GM21717 (cell line): Measurements from ENCODE around the gene CBX4.
"Not testable (repeated sequence)": the region's sequence is repeated elsewhere in the genome, so short reads cannot be mapped to it uniquely, and the experiment has no call there.

Experiments
- ATAC-seq: cut with Tn5 transposase; IDR thresholded peaks from one replicate; pipeline ENCODE4 v1.9.1; 2021; ENCODE audit warnings: mild to moderate bottlenecking, moderate library complexity; ENCODE audit not compliant: unreplicated experiment

Gene CBX4

DNA sequence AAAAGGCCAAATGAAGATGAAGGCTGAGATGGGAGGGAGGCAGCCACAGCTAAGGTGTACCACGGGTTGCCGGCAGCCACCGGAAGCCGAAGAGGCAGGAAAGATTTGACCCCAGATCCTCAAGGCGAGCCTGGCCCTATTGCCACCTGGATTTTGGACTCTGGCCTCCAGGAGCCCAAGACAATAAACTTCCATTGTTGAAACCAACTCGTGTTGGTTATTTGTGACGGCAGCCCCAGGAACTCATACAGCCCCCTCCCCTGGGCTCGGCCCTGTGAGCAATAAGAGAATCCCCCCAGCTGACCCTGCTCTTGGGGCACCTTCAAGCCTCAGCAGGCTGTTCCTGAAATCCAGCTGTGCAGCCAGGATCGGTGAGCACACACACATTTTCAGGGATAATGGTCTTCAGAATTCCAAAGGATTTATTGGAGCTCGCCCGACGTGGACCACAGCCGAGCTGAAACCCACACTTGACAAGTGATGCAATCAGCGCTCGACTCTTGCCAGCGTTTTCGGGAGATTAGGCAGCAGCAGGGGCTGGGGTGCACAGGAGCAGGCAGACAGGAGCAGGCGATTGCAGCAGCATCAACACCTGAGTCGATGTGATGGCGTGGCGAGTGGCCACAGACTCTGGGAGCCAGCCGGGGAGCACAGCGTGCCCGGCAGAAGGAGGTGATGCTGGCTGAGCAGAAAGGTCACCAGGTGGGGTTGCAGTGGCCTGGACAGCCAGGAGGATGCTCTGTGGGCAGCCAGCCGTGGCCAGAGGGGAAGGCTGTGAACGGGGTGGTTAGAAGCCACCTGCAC, 22.4 kb upstream of the CBX4 start:
- ATAC-seq = no peak

DNA sequence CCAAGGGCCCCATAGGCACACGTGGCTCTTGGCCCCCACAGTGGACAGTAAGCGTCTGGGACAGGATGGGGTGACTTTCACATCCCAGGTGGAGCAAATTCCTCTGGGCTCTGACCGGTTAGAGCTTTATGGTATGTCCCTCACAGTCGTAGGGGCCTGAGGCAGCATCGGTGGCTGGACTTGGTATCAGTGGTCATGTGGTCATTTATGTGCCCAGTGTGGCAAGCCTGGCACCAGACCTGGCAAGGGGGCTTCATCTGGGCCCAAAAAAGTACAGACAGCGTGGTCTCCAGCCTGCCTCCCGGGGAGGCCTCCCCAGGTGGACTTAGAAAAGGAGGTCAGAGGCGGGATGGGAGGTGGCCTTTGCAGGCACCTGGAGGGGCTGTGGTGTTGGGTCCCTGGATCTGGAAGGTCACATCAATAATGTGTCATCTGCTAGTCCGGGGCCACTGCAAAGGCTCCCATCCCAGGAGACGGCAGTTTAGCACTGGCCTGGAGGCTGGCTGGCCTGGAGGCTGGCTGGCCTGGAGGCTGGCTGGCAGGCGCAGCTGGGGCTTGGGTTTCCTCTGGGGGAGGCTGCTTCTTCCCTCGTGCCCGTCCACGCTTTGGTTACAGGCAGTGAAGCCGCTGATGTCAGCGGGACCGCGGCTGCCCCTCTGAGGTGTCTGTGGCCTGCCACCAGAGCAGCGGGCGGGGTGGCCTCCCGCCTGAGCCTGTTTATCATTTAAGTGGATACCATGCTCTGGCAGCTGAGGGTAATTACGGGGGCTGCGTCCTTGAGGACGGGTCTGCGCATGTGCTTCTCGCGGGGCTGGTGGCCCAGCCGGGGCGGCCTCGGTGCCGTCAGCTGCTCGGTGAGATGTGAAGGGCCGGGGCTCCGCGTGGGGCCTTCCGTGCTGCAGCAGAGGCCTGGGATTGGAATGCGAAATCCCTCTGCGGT, 20.7 kb upstream of the CBX4 start:
- ATAC-seq = no peak

DNA sequence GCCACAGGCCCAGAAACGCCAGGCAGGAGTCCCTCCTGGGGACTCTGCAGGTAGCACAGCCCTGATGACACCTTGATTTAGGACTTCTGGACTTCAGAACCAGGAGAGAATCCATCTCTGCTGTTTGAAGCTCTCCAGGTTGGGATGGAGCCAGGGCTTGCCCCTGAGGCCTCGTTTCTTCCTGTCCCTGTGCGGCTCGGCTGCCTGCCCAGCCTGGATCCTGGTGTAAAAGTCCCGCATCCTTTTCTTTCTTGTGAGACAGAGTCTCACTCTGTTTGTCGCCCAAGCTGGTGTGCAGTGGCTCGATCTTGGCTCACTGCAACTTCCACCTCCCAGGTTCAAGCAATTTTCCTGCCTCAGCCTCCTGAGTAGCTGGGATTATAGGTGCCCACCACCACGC, 17.9 kb upstream of the CBX4 start:
- no peak for ATAC-seq

DNA sequence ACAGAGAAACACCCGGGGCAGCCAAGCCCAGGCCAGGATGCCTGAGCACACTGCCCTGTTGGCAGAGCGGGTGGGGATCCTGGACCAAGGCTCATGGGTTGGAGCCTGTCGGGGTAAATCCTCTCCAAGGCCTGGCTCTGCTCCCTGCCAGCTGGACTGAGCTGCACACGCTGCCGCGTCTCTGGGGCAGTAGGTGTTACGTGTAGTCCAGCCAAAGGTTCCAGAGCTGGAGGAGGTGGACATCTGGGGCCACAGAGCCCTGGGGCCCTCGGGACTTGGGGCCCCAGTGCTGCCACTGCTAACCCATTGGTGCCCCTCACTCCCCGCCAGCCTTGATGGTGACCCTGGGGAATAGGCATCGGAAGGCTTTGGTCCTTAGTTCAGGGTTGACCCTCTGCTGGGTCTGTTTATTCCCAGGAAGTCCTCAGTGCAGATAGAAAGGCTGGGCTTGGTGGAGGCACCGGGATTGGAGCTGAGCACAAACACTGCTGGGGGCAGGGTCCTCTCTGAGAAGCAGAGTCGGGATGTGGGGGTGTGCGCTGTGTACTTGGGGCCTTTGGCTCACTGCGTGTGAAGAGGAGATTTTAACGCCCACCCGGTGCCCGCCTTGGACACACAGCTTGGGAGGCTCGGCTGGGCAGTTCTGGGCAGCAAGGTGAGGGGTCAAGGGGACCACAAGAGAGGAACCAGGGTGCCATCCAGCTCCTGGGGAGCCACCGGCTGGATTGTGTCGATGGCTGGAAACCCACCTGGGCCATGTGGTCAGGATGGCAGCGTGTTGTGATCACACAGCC, 16.3 kb upstream of the CBX4 start:
- ATAC-seq = no peak

DNA sequence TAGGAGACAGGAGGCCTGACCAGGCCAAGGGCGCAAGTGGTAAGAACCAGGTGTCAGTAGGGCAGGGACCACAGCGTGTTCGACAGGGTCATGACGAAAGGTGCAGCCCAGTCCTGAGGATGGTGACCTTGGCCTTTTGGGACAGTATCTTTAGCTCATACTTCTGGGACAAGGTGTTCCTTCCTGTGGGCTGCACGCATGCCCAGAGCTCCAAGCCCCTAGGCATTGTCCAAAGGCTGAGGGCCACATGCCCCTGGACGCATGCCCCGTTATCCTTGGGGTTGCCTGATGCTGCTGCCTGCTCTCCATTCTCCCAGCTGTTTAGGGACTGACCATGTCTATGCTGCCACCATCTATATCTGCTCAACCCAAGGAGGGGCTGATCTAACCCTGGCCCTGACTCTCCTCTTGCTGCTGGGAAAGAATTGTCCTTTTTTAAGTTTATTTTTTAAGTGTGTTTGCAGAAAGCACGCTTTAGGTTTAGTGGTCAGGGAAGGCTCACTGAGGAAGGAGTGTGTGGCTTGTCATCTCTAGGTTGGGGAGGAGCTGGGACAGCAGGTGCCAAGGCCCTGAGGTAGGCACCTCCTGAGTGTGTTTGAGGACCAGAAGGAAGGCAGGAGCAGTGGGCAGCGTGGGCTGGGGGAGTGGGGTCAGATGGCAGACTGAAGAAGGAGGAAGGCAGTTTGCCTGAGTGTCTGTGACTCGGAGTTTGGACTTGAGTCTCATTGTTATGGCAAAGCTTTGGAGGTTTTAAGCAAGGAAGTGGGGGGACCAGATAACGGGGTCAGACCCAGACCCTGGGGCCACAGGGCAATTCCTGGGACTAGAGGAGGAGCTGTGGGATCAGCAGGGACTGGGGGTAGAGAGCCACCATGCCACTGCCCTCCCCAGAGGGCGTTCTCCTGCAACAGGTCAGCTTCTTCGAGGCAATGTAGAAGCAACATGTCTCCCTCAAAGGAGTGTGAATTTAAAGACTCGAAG, 15.1 kb upstream of the CBX4 start:
- ATAC-seq = no peak

DNA sequence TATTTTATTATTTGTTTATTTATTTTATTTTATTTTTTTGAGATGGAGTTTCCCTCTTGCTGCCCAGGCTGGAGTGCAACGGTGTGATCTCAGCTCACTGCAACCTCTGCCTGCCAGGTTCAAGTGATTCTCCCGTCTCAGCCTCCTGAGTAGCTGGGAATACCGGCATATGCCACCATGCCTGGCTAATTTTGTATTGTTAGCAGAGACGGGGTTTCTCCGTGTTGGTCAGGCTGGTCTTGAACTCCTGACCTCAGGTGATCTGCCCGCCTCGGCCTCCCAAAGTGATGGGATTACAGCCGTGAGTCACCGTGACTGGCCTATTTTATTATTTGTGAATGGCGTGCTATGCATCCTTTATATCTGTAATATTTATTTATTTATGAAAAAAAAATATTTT, 13.9 kb upstream of the CBX4 start:
- ATAC-seq = not testable (repeated sequence)

DNA sequence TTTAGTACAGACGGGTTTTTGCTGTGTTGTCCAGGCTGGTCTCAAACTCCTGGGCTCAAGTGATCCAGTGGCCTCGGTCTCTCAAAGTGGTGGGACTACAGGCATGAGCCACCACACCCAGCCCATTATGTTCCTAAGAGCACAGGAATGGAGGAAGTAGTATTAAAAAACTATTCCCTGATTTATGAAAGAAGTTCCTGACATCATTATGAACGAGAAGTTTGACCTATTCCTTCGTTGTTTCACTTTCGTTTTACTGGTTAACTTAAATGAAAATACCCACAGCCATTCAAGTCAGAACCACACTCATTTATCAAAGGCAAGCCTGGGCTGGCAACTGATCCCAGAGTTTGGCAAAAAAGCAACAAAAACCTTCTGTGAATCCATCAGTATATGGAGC, 13.5 kb upstream of the CBX4 start:
- no peak for ATAC-seq

DNA sequence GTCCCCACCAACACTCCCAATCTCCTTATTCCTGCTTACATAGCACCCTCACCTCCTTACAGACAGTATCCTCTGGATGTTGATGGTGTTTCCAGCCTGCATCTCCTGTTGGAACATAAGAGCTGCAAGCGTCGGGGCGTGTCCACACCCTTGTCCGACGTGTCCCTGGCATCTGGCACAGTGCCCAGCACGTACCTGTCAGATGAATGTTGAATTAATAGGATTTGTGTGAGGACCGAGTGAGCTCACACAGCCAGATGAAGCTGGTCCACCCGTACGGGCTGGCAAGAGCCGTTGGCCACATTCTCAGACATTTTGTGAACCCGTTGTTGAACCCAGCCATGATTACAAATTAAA, 12.2 kb upstream of the CBX4 start:
- no peak for ATAC-seq

DNA sequence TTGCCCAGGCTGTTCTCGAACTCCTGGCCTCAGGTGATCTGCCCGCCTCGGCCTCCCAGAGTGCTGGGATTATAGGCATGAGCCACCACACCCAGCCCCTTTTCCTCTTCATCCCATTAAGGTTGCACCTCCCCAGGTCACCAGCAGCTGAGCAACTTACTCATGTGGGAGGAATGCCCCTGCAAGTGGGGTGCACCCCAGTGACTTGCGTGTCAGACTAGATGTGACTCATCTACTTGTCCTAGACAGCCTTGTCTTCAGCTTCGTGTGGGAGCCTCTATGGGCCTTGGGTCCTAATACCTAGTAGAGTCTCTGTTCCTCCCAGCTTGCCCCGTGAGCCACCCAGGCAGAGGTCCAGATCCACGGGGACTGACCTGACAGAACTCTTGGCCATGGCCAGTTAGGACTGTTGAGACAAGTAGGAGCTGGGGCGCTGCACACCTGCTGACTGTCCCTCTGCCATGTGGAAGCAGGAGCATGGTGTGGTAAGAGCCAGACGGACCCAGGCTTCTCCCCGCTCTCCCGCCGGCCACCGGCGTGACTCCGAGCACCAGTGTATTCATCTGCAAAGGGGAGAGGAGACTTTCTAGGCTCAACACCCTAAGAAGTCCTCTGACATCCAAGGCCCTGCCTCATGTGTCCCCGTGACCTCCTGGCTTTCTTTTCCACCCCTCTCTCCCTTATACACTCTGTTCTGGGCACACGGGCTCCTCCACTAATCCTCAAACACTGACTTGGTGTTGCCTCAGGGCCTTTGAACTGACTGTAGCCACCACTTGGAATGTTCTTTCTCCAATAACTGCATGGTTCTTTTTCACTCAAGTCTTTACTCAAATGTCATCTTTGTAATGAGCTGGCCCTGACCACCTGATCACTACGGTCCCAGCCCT, 11.6 kb upstream of the CBX4 start:
- ATAC-seq = no peak

DNA sequence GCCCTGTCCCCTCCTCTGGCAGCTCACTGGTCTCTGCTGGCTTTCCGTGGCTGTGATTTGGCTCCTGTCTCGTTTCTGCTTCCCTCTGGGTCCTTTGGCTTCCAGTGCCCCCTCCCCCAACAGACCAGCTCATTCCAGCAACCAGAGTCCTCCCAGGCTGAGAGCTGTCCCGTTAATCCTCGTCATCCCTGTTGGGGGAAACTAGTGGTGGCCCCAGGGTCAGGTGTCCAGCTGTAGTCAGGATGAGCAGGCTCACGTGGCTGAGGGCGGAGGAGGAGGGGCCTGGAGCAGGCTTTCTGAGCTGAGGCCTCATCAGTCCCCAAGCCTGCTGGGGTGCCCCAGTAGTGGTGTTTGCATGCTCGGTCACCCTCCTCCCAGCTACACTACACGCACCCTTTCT, 10.7 kb upstream of the CBX4 start:
- ATAC-seq = no peak

DNA sequence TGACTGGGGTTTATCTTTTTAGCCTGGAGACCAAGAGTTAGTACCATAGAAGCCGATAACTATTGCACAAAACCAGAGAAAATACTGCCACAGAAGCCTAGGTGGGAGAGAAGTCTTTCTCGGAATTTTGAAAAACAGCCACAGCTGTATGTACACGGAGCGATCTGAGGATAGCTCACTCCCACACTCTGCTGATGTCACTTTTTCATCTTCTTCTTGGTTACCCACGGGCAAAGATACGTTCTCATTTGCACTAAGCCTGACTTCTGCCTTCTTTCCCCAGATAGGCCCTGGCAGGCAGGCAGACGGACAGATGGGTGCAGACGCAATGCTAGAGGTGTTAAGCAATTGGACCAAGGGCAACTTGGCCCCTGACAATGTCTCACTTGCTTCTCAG, 9.1 kb upstream of the CBX4 start:
- no peak for ATAC-seq

DNA sequence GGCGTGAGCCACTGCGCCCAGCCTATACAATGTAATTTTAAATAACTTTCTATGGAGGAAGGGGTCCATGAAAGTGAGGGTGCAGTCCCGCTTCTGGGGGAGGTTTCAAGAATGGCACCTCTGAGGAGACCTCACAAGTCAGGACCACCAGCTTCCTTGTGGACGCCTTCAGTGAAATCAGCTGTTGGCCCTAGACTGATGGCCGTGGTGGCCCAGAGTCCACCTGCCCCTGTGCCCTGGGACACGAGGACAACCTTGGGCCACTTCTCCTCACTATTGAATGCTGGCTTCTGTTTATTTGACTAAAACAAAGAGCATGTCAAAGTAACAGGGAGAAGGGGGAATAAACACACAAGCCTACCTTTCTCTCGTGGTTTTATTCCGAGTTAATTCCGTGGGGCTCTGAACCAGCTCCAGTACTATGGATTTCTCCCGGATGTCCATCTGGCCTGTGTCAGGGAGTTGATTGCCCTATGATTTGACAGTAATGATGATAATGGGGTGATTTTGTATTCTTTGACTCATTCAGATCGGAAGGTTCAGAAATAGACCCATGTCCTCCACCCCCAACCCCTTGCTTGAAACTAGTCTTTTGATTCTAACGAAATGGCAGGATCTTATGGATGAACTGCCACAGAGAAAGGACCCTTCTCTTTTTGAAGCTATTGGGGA, 8.6 kb upstream of the CBX4 start:
- no peak for ATAC-seq

DNA sequence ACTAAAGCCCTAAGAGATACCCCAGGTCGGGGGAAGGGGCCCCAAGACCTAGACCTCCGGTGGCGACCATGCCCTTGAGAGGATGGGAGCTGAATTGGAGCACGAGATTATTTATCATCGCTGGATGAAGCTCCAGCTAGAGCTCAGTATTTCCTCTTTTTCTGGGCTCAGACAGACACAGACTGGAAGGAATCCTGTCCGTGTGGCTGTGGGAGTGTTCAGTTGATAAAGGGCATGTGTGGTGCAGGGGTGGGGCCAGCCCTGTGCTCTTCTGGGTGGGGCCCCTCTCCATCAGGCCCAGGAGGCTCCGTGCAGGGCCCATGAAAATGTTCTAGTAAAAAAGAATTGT, 6.3 kb upstream of the CBX4 start:
- ATAC-seq = no peak

DNA sequence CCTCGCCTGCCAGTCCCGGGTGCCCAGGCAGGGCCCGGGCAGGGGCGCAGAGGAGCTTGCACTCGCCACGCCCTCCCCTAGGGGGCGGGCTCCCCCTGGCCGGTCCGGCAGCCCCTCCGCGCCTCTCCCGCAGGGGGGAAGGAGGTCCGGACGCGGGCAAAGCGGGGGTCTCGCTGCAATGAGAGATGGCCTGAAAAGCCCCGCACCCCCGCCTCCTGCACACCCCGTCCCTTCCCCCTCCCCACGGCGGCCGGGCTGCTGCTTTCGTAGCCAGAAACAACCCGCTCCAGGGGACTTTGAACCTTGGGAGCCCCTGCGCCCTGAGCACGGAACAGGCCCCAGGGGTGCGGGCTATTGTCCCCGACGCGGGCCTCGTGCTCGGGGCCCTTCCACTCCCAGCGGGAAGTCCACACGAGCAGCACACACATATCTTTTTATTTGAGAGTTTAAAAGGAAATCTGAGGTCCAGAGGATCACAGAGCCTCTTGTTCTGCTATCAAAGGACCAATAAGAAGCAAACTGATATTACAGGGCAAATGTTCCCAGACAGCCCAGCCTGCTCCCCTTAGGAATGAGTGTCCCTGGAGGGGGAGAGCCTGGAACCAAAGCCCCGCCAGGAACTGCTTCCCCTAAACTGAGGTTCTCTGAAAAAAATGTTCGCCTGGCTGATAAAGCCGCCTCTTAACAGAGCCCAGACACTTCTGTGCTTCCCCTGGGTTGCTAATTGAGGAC, 5.8 kb upstream of the CBX4 start:
- ATAC-seq = no peak

DNA sequence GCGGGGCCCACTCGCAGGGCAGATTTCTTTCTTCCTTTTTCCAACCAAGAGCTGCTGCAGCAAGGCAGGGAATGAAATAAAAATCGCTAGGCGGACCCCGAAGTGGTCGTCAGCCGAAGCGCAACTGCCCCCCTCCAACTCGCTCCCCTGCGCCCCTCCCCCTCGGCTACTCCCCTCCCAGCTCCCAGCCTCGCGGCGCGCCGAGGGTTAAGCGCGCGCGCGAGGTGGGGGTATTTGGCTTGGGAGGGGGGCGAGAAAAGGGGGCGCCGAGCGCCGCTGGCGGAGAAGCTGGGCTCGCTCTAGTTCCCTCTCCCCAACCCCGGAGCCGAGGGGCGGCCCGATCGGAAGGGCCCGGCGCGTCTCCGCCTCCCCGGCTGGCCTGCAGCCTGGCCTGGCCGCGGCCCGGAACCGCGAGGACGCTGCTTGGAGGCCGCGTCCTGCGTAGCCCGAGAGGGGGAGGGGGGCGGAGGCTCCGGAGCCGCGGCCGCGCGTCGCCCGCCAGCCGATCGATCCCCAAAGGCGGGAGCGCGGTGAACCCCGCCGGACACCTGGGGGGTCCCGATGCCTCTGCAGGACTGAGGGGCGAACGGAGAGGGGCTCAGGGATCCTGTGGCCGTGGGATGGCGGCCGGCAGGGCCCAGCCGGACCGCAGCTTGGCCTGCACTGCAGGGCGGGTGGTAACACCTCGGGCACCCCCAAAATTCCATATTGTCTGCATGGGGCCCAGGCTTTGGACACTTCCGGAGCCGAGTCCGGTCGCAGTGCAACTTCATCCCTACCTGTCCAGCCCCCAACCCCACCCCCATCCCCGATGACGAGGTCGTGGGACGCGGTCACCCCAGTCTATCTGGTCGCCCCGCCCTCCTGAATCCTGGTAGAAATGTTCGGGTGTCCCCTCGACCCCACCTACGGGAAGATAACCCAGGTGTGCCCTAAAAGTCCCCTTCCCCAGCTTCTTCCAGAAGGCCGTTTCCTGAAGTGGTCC, 4.9 kb upstream of the CBX4 start:
- no peak for ATAC-seq

DNA sequence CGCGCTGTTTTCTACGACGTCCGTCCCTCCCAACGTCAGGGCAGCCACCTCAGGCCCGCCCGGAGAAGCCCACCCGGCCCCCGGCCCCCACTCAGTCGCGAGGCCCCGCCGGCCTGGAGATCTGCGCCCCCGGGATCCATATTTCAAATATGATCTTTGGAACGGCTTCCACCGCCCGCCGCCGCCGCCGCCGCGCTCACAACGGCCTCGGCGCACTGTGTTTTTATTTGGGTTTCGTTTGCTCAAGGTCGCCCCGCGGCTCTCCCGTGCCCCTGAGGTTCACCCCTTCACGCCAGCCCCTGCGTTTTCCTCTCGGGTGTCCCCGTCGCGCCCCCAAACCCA, 4.2 kb upstream of the CBX4 start:
- ATAC-seq = no peak
